WTC11 (cell line): Measurements from ENCODE around the gene PLXNC1. TPM values are rescaled to one million over a fixed set of nuclear protein-coding genes. Genes with fewer than 3 reads are reported as not detected.

Experiments
- ATAC-seq: fragments of 200-7000 bp; cut with Tn5 transposase; 2 replicates; pipeline ENCODE4 v1.10.0; 2021; ENCODE audit warnings: mild to moderate bottlenecking, moderate library complexity
- CTCF ChIA-PET: fragments of 300-600 bp; sonication (Branson Sonifier 250); formaldehyde crosslinking; loops from one replicate; lab custom pipeline; 2021; ENCODE audit warnings: antibody characterized with exemption; lab: Charles Lee
- POLR2A ChIA-PET: fragments of 350-600 bp; sonication (Branson Sonifier 250); formaldehyde crosslinking; loops from one replicate; lab custom pipeline; 2021; ENCODE audit warnings: antibody characterized with exemption; lab: Charles Lee
- DNase-seq: peaks from one replicate; pipeline ENCODE4 v3.0.0; 2021; ENCODE audit warnings: low spot score
- H3K27ac Mint-ChIP-seq: 2 replicates; pipeline ENCODE4 v1.8.0; 2021; ENCODE audit warnings: mixed read lengths
- H3K27me3 Mint-ChIP-seq: 2 replicates; pipeline ENCODE4 v1.8.0; 2021; ENCODE audit warnings: low read depth, mild to moderate bottlenecking, moderate library complexity, mixed read lengths
- H3K36me3 Mint-ChIP-seq: 2 replicates; pipeline ENCODE4 v1.8.0; 2021; ENCODE audit warnings: mixed read lengths
- H3K4me1 Mint-ChIP-seq: 2 replicates; pipeline ENCODE4 v1.8.0; 2022; ENCODE audit warnings: mixed read lengths
- H3K4me3 Mint-ChIP-seq: 2 replicates; pipeline ENCODE4 v1.8.0; 2021; ENCODE audit warnings: mild to moderate bottlenecking, moderate library complexity, mixed read lengths
- H3K9me3 Mint-ChIP-seq: 2 replicates; pipeline ENCODE4 v1.8.0; 2021; ENCODE audit warnings: mixed read lengths
- AR ChIP-seq: fragments of 250-450 bp; sonication (Bioruptor Pico); IDR thresholded peaks from 2 replicates; pipeline ENCODE4 v1.9.0; 2021; ENCODE audit warnings: mild to moderate bottlenecking
- CBFB ChIP-seq: sonication (generic); formaldehyde crosslinking; IDR thresholded peaks from 2 replicates; pipeline ENCODE4 v1.8.1; 2022; ENCODE audit warnings: mild to moderate bottlenecking, low read depth, missing genetic modification reagents
- E2F5 ChIP-seq: sonication (generic); formaldehyde crosslinking; IDR thresholded peaks from 2 replicates; pipeline ENCODE4 v1.8.1; 2022; ENCODE audit warnings: mild to moderate bottlenecking, moderate library complexity, missing genetic modification reagents
- FOXP1 ChIP-seq: sonication (generic); formaldehyde crosslinking; IDR thresholded peaks from 2 replicates; pipeline ENCODE4 v1.8.0; 2022; ENCODE audit warnings: missing genetic modification reagents, mild to moderate bottlenecking, moderate library complexity, borderline replicate concordance
- HMGXB4 ChIP-seq: sonication (generic); formaldehyde crosslinking; IDR thresholded peaks from 2 replicates; pipeline ENCODE4 v1.8.1; 2023; ENCODE audit warnings: mild to moderate bottlenecking, moderate library complexity, missing genetic modification reagents
- NFATC4 ChIP-seq: fragments of 250-450 bp; sonication (Bioruptor Pico); IDR thresholded peaks from 2 replicates; pipeline ENCODE4 v1.9.0; 2021; ENCODE audit warnings: mild to moderate bottlenecking
- SMAD3 ChIP-seq: sonication (generic); formaldehyde crosslinking; IDR thresholded peaks from 2 replicates; pipeline ENCODE4 v1.8.0; 2022; ENCODE audit warnings: missing genetic modification reagents, mild to moderate bottlenecking, borderline replicate concordance
- ZNF121 ChIP-seq: sonication (generic); formaldehyde crosslinking; IDR thresholded peaks from 2 replicates; pipeline ENCODE4 v1.8.0; 2023; ENCODE audit warnings: missing genetic modification reagents
- ZNF263 ChIP-seq: sonication (generic); formaldehyde crosslinking; IDR thresholded peaks from 2 replicates; pipeline ENCODE4 v1.8.1; 2022; ENCODE audit warnings: low read depth, mild to moderate bottlenecking, moderate library complexity, missing genetic modification reagents
- ZNF317 ChIP-seq: sonication (generic); formaldehyde crosslinking; IDR thresholded peaks from 2 replicates; pipeline ENCODE4 v1.8.1; 2023; ENCODE audit warnings: low read depth, mild to moderate bottlenecking, moderate library complexity, missing genetic modification reagents, borderline replicate concordance
- ZNF423 ChIP-seq: fragments of 250-450 bp; sonication (Bioruptor Pico); IDR thresholded peaks from 2 replicates; pipeline ENCODE4 v2.1.2; 2022; ENCODE audit warnings: mild to moderate bottlenecking, moderate library complexity
- ZNF671 ChIP-seq: fragments of 250-450 bp; sonication (Bioruptor Pico); IDR thresholded peaks from 2 replicates; pipeline ENCODE4 v1.8.0; 2021; ENCODE audit warnings: mild to moderate bottlenecking
- total RNA-seq: library from RNA; stranded (reverse); gene quantifications from 3 replicates; pipeline ENCODE4 v1.2.3, GENCODE V29; 2021
- TF ChIP-seq, protein P1 (sequence below): sonication (generic); formaldehyde crosslinking; IDR thresholded peaks from 2 replicates; pipeline ENCODE4 v1.8.1; 2023; ENCODE audit warnings: mild to moderate bottlenecking, missing genetic modification reagents, moderate library complexity
- TF ChIP-seq, protein P2 (sequence below): sonication (generic); formaldehyde crosslinking; IDR thresholded peaks from 2 replicates; pipeline ENCODE4 v1.8.0; 2022; ENCODE audit warnings: missing genetic modification reagents
- TF ChIP-seq, protein P3 (sequence below): sonication (generic); formaldehyde crosslinking; conservative IDR thresholded peaks from 2 replicates; pipeline ENCODE4 v1.8.1; 2022; ENCODE audit warnings: mild to moderate bottlenecking, missing genetic modification reagents
- TF ChIP-seq, protein P4 (sequence below): sonication (generic); formaldehyde crosslinking; conservative IDR thresholded peaks from 2 replicates; pipeline ENCODE4 v1.8.1; 2023; ENCODE audit warnings: mild to moderate bottlenecking, low read depth, missing genetic modification reagents, moderate library complexity

Gene PLXNC1
- total RNA-seq, 1 experiment from 2014 or later = 3.1 TPM

- Mint-ChIP-seq H3K9me3 (peaks cover 6% of the 10 kb centered on the region; the same call in 1 of the 2 replicates), H3K4me1 (peaks cover 18% of the 10 kb centered on the region), H3K4me3 (no peak overlapping the region), H3K36me3 (no peaks in the 10 kb centered on the region), H3K27me3 (no peaks in the 10 kb centered on the region), H3K27ac (0 out of 2 replicates have a peak overlapping the region, but pooled peaks have one; percentile 22)
- no peak for TF ChIP-seq FOXP1 (CRISPR knock-in tag)
- TF ChIP-seq, protein P1, sequence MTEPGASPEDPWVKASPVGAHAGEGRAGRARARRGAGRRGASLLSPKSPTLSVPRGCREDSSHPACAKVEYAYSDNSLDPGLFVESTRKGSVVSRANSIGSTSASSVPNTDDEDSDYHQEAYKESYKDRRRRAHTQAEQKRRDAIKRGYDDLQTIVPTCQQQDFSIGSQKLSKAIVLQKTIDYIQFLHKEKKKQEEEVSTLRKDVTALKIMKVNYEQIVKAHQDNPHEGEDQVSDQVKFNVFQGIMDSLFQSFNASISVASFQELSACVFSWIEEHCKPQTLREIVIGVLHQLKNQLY (CRISPR knock-in tag) = no peak
- no peak for TF ChIP-seq SMAD3 (CRISPR knock-in tag)
- no peak for TF ChIP-seq ZNF423 (CRISPR knock-in tag)
- TF ChIP-seq, protein P2, sequence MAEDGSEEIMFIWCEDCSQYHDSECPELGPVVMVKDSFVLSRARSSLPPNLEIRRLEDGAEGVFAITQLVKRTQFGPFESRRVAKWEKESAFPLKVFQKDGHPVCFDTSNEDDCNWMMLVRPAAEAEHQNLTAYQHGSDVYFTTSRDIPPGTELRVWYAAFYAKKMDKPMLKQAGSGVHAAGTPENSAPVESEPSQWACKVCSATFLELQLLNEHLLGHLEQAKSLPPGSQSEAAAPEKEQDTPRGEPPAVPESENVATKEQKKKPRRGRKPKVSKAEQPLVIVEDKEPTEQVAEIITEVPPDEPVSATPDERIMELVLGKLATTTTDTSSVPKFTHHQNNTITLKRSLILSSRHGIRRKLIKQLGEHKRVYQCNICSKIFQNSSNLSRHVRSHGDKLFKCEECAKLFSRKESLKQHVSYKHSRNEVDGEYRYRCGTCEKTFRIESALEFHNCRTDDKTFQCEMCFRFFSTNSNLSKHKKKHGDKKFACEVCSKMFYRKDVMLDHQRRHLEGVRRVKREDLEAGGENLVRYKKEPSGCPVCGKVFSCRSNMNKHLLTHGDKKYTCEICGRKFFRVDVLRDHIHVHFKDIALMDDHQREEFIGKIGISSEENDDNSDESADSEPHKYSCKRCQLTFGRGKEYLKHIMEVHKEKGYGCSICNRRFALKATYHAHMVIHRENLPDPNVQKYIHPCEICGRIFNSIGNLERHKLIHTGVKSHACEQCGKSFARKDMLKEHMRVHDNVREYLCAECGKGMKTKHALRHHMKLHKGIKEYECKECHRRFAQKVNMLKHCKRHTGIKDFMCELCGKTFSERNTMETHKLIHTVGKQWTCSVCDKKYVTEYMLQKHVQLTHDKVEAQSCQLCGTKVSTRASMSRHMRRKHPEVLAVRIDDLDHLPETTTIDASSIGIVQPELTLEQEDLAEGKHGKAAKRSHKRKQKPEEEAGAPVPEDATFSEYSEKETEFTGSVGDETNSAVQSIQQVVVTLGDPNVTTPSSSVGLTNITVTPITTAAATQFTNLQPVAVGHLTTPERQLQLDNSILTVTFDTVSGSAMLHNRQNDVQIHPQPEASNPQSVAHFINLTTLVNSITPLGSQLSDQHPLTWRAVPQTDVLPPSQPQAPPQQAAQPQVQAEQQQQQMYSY (CRISPR knock-in tag) = no peak
- TF ChIP-seq, protein P3, sequence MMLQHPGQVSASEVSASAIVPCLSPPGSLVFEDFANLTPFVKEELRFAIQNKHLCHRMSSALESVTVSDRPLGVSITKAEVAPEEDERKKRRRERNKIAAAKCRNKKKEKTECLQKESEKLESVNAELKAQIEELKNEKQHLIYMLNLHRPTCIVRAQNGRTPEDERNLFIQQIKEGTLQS = no peak
- TF ChIP-seq, protein P4, sequence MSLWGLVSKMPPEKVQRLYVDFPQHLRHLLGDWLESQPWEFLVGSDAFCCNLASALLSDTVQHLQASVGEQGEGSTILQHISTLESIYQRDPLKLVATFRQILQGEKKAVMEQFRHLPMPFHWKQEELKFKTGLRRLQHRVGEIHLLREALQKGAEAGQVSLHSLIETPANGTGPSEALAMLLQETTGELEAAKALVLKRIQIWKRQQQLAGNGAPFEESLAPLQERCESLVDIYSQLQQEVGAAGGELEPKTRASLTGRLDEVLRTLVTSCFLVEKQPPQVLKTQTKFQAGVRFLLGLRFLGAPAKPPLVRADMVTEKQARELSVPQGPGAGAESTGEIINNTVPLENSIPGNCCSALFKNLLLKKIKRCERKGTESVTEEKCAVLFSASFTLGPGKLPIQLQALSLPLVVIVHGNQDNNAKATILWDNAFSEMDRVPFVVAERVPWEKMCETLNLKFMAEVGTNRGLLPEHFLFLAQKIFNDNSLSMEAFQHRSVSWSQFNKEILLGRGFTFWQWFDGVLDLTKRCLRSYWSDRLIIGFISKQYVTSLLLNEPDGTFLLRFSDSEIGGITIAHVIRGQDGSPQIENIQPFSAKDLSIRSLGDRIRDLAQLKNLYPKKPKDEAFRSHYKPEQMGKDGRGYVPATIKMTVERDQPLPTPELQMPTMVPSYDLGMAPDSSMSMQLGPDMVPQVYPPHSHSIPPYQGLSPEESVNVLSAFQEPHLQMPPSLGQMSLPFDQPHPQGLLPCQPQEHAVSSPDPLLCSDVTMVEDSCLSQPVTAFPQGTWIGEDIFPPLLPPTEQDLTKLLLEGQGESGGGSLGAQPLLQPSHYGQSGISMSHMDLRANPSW (CRISPR knock-in tag) = no peak
- TF ChIP-seq NFATC4 (CRISPR knock-in tag) = no peak
- no peak for TF ChIP-seq AR (CRISPR knock-in tag)
- no peak for TF ChIP-seq ZNF121 (CRISPR knock-in tag)
- TF ChIP-seq HMGXB4 (CRISPR knock-in tag) = no peak
- TF ChIP-seq CBFB (CRISPR knock-in tag) = no peak
- no peak for TF ChIP-seq ZNF263 (CRISPR knock-in tag)
- no peak for TF ChIP-seq E2F5 (CRISPR knock-in tag)
- TF ChIP-seq ZNF317 (CRISPR knock-in tag) = no peak
- no peak for TF ChIP-seq ZNF671 (CRISPR knock-in tag)
- ChIA-PET CTCF (no interaction called here), POLR2A (no interaction called here)
- ATAC-seq (no peak), DNase-seq (no peak)
These were observed 124.9 kb downstream of the PLXNC1 start for GRCh38 chr12:94273272-94273671.
